ENCODE measurements around the gene THAP12. TPM values are rescaled to one million over a fixed set of nuclear protein-coding genes. Genes with fewer than 3 reads are reported as not detected.
"Not testable (repeated sequence)": the region's sequence is repeated elsewhere in the genome, so short reads cannot be mapped to it uniquely, and the experiment has no call there.

Gene THAP12
- total RNA-seq, 2 donors from 2014 or later, result 55.9 to 66.6 TPM

DNA sequence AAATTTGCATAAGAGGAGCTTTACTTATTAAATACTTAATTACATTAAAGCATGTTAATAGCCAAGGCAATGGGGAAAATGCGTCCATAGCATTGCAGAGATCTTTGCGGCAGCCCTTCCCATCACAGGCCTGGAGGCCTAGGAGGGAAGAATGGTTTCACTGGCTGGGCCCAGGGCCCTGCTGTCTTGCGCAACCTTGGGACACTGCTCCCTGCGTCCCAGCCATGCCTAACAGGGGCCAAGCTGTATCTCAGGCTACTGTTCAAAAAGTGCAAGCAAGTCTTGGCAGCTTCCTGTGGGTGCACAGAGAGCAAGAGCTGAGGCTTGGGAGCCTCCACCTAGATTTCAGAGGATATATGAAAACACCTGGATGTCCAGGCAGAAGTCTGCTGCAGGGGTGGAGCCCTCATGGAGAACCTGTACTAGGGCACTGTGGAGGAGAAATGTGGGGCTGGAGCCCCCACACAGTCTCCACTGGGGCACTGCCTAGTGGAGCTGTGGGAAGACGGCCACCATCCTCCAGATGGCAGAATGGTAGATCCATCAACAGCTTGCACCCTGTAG is 46.0 kb downstream of the THAP12 start:
- H3K4me1 Mint-ChIP-seq (ENCODE audit: low read depth), result peaks cover 7% of the 10 kb centered on the region

GRCh38 chr11:76330651-76331050 is 50.3 kb downstream of the THAP12 start:
- DNase-seq (no peak), ATAC-seq (replicated peaks in 1 of 2) (no peak)
- no peak overlapping the region for H3K4me3 Mint-ChIP-seq
- no peaks in the 10 kb centered on the region for H3K4me1 Mint-ChIP-seq (ENCODE audit: low read depth)
- peaks cover 7% of the 10 kb centered on the region in 2 donors for H3K36me3 Mint-ChIP-seq (ENCODE audit: insufficient read depth in 2 of 2)
- H3K27ac Mint-ChIP-seq, result no peak overlapping the region
- H3K9me3 Mint-ChIP-seq, result peaks cover 6 to 7% of the 10 kb centered on the region in 2 donors
- H3K27me3 Mint-ChIP-seq (ENCODE audit: low read depth), result peaks cover 2% of the 10 kb centered on the region

More for the DNA sequence above, 46.0 kb downstream of the THAP12 start:
- H3K27ac Mint-ChIP-seq, result no peak overlapping the region
- peaks cover 7 to 9% of the 10 kb centered on the region in 2 donors for H3K36me3 Mint-ChIP-seq (ENCODE audit: insufficient read depth in 2 of 2)
- peaks cover 7 to 9% of the 10 kb centered on the region in 2 donors for H3K9me3 Mint-ChIP-seq
- H3K4me3 Mint-ChIP-seq, result no peak overlapping the region
- H3K27me3 Mint-ChIP-seq (ENCODE audit: low read depth), result no peaks in the 10 kb centered on the region
- ATAC-seq (replicated peaks in 1 of 2) (no peak), DNase-seq (no peak)

DNA sequence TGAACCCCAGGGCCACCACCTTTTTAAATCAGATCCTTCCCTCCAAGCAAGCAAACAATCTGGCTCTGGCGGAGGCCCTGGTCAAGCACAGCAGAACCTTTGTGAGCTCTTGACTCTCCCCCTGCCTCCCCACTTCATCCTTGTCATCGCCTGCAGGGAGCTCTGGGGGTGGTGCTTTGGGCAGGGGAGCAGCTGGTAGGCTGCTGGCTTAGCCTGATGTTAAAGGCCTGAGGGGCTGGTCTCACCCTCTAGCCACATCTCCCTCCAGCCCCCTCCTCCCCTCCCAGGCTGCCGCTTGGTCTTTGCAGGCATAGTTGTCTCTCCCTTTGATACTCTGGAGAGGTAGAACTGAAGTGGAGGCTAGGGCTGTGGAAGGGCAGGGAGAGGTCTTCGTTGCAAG is 50.9 kb downstream of the THAP12 start:
- Mint-ChIP-seq H3K4me1 (ENCODE audit: low read depth) (no peaks in the 10 kb centered on the region), H3K27me3 (ENCODE audit: low read depth) (peaks cover 8% of the 10 kb centered on the region)

GRCh38 chr11:76329084-76329648 is 51.8 kb downstream of the THAP12 start:
- no peak for ATAC-seq (replicated peaks in 1 of 2)
- Mint-ChIP-seq H3K27me3 (ENCODE audit: low read depth) (peaks cover 8% of the 10 kb centered on the region), H3K27ac (no peak overlapping the region), H3K36me3 (ENCODE audit: insufficient read depth in 2 of 2) (peaks cover 2 to 3% of the 10 kb centered on the region in 2 donors), H3K4me3 (no peak overlapping the region), H3K9me3 (peaks cover 2% of the 10 kb centered on the region in 2 donors), H3K4me1 (ENCODE audit: low read depth) (peaks cover 1% of the 10 kb centered on the region)
- no peak for DNase-seq

More for the DNA sequence above, 50.9 kb downstream of the THAP12 start:
- no peak overlapping the region for H3K27ac Mint-ChIP-seq
- DNase-seq (no peak), ATAC-seq (replicated peaks in 1 of 2) (no peak)
- H3K36me3 Mint-ChIP-seq (ENCODE audit: insufficient read depth in 2 of 2), result peaks cover 6 to 7% of the 10 kb centered on the region in 2 donors
- H3K4me3 Mint-ChIP-seq, result no peak overlapping the region
- H3K9me3 Mint-ChIP-seq, result peaks cover 6 to 7% of the 10 kb centered on the region in 2 donors

- Mint-ChIP-seq H3K27ac (no peak overlapping the region), H3K9me3 (no peaks in the 10 kb centered on the region), H3K27me3 (ENCODE audit: low read depth) (peaks cover 11% of the 10 kb centered on the region), H3K4me1 (ENCODE audit: low read depth) (peaks cover 14% of the 10 kb centered on the region), H3K4me3 (no peak overlapping the region), H3K36me3 (ENCODE audit: insufficient read depth in 2 of 2) (no peaks in the 10 kb centered on the region)
- ATAC-seq (replicated peaks in 1 of 2) (no peak), DNase-seq (no peak)
Observed at GRCh38 chr11:76327756-76328388, 53.1 kb downstream of the THAP12 start.

DNA sequence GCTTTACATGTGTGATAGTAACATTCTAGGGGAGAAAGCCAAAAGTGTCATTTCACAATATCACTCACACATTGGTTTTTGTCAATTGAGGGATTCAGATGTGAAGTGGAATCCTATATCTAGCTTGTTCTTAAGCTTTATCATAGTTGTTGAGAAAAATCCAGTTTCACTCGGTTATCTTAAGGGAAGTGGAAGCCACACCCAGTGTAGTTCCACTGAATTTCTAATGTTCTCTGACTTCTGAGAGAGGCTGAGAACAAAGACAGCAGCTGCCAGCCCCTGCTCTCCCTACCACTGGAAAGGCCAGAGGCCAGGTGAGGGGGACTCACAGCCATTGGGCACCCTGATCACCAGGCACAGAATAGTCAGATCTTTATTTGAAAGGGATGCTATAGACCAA is 53.7 kb downstream of the THAP12 start:
- peaks cover 20% of the 10 kb centered on the region for H3K4me1 Mint-ChIP-seq (ENCODE audit: low read depth)
- H3K9me3 Mint-ChIP-seq, result no peaks in the 10 kb centered on the region
- ATAC-seq (replicated peaks in 1 of 2) (no peak), DNase-seq (no peak)
- H3K36me3 Mint-ChIP-seq (ENCODE audit: insufficient read depth in 2 of 2), result no peaks in the 10 kb centered on the region
- H3K4me3 Mint-ChIP-seq, result no peak overlapping the region
- no peak overlapping the region for H3K27ac Mint-ChIP-seq
- peaks cover 16% of the 10 kb centered on the region for H3K27me3 Mint-ChIP-seq (ENCODE audit: low read depth)

- Mint-ChIP-seq H3K36me3 (ENCODE audit: insufficient read depth in 2 of 2) (no peaks in the 10 kb centered on the region), H3K4me3 (no peak overlapping the region), H3K9me3 (no peaks in the 10 kb centered on the region), H3K4me1 (ENCODE audit: low read depth) (peaks cover 20% of the 10 kb centered on the region), H3K27ac (no peak overlapping the region), H3K27me3 (ENCODE audit: low read depth) (peaks cover 31% of the 10 kb centered on the region)
- DNase-seq (no peak), ATAC-seq (replicated peaks in 1 of 2) (no peak)
Observed at GRCh38 chr11:76325185-76325584, 55.7 kb downstream of the THAP12 start.

DNA sequence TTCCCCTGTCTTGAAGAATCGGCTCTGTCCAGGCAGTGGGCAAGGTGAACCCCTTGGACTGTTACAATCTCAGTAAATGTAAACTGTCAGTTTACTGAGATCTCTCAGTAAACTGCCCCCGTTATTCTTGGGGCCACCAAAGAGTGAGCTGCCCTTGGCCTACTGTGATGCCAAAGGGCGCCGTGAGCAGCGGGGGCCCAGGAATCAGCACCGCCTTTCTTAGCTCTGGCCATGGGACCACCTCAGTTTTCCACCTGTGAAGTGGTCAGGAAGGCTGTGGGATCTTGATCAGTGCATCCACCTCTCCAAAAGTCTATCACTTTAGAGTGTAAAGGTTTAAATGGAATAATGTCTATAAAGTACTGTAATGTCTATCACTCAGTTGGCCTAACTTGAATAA is 57.1 kb downstream of the THAP12 start:
- Mint-ChIP-seq H3K36me3 (ENCODE audit: insufficient read depth in 2 of 2) (no peaks in the 10 kb centered on the region), H3K9me3 (no peaks in the 10 kb centered on the region), H3K4me3 (peak overlapping the region in 1 of 2 donors; percentile 22), H3K27me3 (ENCODE audit: low read depth) (peaks cover 41% of the 10 kb centered on the region), H3K27ac (no peak overlapping the region), H3K4me1 (ENCODE audit: low read depth) (peaks cover 20% of the 10 kb centered on the region)
- no peak for ATAC-seq (replicated peaks in 1 of 2)
- no peak for DNase-seq

GRCh38 chr11:76323375-76323774 is 57.6 kb downstream of the THAP12 start:
- Mint-ChIP-seq H3K27me3 (ENCODE audit: low read depth) (peaks cover 42% of the 10 kb centered on the region), H3K4me1 (ENCODE audit: low read depth) (peaks cover 20% of the 10 kb centered on the region), H3K4me3 (peak overlapping the region in 1 of 2 donors; percentile 22)
- H3K36me3 Mint-ChIP-seq (ENCODE audit: insufficient read depth in 2 of 2); H3K27ac Mint-ChIP-seq; H3K9me3 Mint-ChIP-seq: not testable (repeated sequence)
- ATAC-seq (replicated peaks in 1 of 2), result peak in 1 of 2 donors; percentile 18
- DNase-seq, result peak in 1 of 2 donors; percentile 9

GRCh38 chr11:76322942-76323341 is 58.0 kb downstream of the THAP12 start:
- Mint-ChIP-seq H3K27ac (no peak overlapping the region), H3K4me1 (ENCODE audit: low read depth) (peaks cover 20% of the 10 kb centered on the region), H3K27me3 (ENCODE audit: low read depth) (peaks cover 42% of the 10 kb centered on the region), H3K4me3 (peak overlapping the region; percentile 22 to 65), H3K36me3 (ENCODE audit: insufficient read depth in 2 of 2) (no peaks in the 10 kb centered on the region), H3K9me3 (no peaks in the 10 kb centered on the region)
- peak; percentile 65 to 72 for ATAC-seq (replicated peaks in 1 of 2)
- DNase-seq, result no peak

DNA sequence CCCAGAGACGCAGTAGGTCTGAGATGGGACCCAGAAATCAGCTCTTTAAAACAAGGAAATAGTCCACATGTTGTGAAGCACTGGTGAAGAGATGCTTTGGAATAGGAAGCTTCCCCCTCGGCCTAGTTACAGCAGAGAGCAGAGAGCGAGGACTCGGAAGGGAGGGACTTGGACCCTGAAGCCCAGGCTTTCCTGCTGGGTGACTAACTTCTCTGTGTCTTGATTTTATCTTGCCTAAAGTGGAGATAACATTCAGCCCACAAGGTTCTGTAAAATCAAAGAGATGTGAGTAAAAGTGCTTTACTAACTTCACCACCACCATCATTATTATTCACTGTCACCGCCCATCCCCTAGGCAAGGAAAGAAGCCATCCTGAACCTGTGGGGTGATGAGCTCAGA is 58.4 kb downstream of the THAP12 start:
- Mint-ChIP-seq H3K4me3 (peak overlapping the region in 1 of 2 donors; percentile 65), H3K27me3 (ENCODE audit: low read depth) (peaks cover 42% of the 10 kb centered on the region), H3K4me1 (ENCODE audit: low read depth) (peaks cover 20% of the 10 kb centered on the region), H3K36me3 (ENCODE audit: insufficient read depth in 2 of 2) (no peaks in the 10 kb centered on the region), H3K9me3 (no peaks in the 10 kb centered on the region), H3K27ac (no peak overlapping the region)
- DNase-seq (peak; percentile 29), ATAC-seq (replicated peaks in 1 of 2) (peak; percentile 72 to 73)

GRCh38 chr11:76321820-76322524 is 59.0 kb downstream of the THAP12 start:
- no peak for ATAC-seq (replicated peaks in 1 of 2)
- no peak for DNase-seq
- Mint-ChIP-seq H3K9me3 (no peaks in the 10 kb centered on the region), H3K36me3 (ENCODE audit: insufficient read depth in 2 of 2) (no peaks in the 10 kb centered on the region), H3K4me3 (peak overlapping the region in 1 of 2 donors; percentile 14), H3K4me1 (ENCODE audit: low read depth) (peaks cover 20% of the 10 kb centered on the region), H3K27me3 (ENCODE audit: low read depth) (peaks cover 42% of the 10 kb centered on the region), H3K27ac (no peak overlapping the region)

DNA sequence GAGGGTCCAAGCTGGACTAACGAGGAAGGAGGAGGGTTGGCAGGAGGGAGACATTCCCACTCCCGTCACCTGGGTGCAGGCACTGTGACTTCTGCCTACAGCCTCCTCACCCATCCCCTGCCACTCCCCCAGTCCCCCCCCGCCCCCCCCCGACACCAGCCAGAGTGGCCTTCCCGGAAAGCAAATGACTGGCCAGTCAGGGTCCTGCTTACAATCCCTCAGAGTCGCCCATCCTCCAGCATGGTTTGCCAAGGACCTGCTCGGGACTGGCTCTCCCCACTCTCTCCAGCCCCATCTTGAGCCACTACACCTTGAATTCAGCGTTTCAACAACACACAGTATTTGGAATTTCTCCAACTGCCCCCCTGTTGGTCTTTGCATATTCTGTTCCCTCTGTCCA is 59.6 kb downstream of the THAP12 start:
- peaks cover 42% of the 10 kb centered on the region for H3K27me3 Mint-ChIP-seq (ENCODE audit: low read depth)
- H3K36me3 Mint-ChIP-seq (ENCODE audit: insufficient read depth in 2 of 2), result no peaks in the 10 kb centered on the region
- DNase-seq (no peak), ATAC-seq (replicated peaks in 1 of 2) (no peak)
- H3K9me3 Mint-ChIP-seq, result no peaks in the 10 kb centered on the region
- H3K4me3 Mint-ChIP-seq, result no peak overlapping the region
- no peak overlapping the region for H3K27ac Mint-ChIP-seq
- H3K4me1 Mint-ChIP-seq (ENCODE audit: low read depth), result peaks cover 20% of the 10 kb centered on the region
